Germinal center (tissue), 1 donor: ENCODE measurements around the gene ZNF148.
"Not testable (repeated sequence)": the region's sequence is repeated elsewhere in the genome, so short reads cannot be mapped to it uniquely, and the experiment has no call there.

Source experiments
- DNase-seq: peaks from one replicate; pipeline ENCODE4 v3.0.0; 2012; ENCODE audit warnings: mixed read lengths, low spot score

The ZNF148 gene

DNA sequence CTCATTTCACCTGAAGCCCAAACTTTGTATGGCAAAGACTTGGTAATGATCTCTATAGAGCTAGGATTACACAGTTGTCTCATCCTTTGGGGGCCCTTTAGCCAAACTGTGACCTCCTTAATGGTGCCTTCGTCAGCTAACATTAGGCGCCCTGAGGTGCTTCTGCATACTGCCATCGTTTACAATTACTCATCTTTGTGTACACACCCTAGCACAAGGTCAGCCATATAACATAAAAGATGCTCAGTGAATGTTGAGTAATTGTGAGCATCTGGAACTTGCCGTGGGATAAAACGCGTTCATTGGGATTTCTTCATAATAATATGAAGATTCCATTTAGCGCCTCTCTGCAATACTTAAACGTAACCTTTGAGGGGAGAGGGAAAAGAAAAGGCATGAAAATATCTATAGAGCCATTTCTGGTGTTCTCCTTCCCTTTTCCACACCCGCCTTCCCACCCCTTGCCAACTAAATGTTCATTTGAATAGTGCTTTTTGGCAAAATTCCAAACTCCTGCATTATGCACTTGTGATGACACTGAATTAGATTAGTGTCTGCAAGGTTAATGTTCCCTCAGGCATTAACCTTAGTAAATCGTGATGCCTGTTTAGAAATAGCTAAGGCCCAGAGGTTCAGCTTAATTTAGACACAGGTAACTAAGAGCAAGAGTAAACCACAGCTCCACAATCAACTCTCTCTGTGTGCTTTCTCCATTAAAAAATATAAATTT is 990 bp upstream of the ZNF148 start:
- no peak for DNase-seq

DNA sequence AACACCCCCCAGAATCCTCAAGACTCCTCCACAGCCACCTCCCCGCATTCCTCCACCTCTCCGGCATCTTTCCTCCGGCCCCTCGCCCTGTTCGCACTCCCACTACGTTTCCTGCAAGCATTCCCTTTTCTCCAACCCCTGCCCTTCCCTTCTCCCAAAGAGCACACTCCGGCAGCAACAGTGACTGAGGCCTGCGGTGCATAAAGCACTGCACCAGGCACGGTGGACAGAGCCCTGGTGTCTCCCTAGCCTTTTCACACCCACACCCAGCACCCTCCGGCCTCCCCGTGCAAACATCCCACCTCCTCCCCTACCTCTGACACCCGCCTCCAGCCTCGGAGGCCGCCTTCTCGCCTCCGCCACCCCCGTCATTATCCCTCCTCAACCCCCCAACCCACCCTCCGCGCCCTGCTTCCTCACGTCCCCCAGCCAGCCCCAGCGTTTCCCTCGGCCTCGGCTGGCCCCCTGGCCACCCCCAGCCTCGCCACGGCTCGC is 577 bp downstream of the ZNF148 start:
- peak; percentile 67 for DNase-seq

DNA sequence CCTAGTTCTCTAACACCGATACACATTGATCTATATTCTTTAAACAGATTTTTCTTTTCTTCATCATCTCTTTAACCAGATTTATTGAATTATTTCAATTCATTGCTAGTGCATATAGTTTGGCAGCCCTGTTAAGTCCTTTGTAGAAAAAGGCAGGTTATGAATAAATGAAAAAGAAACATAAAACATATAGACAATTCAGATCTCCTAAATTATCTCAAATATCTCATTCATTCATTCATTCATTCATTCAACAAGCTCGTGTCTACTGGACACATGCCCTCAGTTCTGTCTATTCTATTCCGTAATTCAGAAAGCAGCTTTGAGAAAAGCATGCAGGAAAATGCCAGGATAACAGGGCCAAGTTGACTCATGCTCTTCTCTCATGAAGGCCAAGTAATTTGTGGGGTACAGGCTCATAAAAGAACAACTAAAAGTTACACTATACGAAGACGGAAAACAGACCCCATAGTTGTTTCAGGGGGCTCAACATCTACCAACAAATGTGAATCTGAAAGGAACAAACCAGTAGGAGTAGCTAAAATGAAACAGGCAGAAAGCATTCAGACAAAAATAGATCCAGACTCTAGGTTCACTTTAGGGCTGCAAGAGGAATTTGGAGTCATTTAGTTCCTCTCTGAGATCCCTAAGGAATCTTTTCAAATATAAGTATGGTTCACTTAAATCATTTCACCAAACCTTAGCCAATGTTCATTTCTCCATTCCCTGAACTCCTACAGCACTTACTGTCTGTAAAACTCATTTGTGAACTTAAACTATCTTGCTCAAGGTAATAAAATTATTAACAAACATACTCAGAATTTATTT is 7.5 kb downstream of the ZNF148 start:
- DNase-seq, result no peak

DNA sequence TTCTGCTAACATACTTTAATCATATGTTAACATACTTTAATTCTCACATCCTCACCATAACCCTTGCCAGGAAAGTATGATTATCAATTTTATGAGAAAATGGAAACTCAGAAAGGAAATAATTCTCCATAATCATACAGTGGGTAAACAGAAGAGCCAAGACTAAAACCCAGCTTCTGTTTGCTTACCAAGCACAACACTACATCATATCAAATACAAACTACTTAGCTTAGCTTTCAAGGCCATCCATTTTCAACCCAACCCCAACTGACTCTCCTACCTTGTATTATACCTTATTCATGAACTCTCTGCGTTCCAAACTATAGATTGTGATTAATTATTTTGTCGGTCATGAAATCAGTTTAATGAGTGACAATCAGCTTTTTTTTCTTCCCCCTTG is 9.0 kb downstream of the ZNF148 start:
- DNase-seq, result no peak

DNA sequence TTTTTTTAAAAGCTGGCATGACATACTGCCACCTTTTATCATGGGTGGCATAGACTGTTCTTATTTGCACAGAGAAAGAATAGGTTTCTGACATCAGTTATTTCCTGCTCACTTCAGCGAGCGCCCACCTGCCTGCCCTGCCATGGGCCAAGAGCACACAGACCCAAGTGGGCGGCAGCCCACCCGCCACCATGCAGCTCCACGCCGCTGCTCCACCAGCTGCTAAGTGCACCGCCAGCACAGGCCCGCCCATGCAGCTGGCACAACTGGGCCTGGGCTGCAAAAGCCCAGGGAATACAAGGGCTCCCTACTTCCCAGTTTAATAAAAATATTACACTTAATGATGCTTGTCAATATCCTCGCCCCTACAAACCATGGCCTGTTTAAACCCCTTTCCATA is 15.4 kb downstream of the ZNF148 start:
- no peak for DNase-seq

DNA sequence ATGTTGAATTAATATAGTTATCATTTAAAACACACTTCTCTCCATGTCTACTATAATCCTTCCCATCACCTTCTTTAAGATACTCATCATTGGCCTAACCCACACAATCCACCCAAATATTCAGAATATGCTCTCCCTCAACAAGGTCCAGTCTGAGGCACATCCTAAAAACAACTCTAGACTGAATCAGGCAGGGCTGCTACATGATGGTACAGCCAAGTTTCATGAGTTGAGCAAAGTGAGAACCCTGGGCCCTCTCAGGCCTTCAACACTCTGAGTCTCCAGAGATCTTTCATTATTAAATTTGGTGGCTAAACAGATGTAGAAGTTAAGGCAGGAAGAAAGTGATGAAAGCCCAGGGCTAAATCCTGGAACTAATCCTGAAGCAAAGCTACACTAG is 16.2 kb downstream of the ZNF148 start:
- DNase-seq, result no peak

DNA sequence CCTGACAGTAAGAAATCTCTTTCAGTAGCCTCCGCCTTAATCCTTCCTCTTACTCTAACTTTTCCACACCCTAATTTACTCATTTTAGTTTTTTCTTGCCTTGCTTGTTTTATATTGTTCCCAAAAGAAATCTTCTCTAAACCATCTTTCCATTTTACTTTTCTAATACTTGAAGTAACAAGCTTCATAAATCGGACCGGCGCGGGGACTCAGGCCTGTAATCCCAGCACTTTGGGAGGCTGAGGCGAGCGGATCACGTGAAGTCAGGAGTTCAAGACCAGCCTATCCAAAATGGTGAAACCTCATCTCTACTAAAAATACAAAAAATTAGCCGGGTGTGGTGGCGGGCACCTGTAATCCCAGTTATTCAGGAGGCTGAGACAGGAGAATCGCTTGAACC is 17.3 kb downstream of the ZNF148 start:
- DNase-seq, result no peak

DNA sequence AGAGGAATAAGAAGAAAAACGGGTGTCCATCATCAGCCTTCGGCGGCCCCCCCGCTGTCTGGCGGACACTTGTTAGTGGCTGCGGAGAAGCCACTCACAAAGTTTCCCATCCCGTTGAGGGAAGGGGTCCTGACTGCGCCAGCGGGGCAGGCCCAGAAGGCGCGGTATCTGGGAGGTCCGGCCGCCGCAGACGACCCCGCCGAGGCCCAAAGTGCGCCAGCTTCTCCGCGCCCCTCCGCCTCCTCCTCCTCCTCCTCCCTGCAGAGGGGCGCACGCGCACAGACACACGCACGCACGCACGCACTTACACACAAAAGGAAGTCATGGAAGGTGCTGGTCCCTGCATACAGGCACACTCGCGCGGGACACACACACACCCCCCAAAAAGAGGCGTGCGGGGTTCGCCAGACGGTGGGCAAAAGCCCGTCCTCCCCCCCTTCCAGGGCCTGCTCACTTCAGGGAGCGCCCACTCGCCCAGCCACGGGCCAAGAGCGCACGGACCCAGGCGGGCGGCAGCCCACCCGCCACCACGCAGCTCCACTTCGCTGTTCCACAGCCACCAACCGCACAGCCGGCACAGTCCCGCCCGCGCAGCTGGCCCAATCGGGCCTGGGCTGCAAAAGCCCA is 18.0 kb downstream of the ZNF148 start:
- peak; percentile 80 for DNase-seq

DNA sequence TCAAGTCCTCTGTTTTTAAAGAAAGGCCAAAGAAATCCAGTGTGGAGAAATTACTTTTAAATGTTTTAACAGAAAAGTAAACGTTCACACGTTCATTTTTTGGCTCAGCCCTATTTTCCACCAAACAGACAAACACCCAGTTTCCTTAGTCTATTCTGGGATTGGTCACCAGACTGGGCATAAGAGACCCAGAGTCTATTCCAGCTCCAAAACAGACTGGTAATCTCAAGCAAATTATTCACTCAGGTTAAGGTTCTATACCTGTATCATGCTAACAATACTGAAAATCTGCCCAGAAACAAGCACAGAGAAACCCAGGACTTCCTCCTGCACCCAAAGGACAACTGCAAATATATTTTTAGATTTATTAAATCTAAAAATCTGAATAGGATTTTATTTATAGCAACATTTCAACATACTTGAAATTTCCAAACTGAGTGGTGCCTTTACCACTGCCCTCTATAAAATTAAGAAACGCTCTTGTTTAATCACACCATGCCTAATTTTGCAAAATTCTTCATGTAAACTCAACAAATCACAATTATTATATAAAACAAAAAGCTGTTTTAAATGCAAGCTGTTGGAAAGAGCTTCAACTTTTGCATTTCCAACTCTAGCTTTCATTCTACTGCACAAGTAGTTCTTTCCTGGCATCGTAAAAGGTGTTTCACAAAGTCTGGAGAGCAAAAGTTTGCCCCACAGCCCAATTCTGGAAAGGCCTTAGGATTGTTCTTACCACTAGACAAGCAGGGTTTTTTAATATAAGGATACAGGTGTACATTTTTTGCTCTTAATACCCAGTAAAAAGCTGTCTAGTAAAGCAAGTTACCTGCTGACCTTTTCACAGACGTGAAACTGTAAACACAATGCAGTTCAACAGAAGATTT is 18.7 kb downstream of the ZNF148 start:
- DNase-seq, result no peak

DNA sequence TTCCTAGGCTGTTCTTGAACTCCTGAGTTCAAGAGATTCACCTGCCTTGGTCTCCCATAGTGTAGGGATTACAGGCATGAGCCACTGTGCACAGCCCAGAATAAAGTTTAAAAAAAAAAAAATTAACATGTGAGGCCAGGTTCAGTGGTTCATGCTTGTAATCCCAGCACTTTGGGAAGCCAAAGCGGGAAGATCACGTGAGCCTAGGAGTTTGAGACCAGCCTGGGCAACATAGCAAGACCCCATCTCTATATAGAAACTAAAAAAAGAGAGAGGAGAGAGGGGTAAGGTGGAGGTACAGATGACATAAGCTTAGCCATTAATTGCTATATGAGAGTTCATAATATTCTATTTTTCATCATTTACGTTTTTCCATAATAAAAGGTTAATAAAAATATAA is 21.5 kb downstream of the ZNF148 start:
- no peak for DNase-seq

DNA sequence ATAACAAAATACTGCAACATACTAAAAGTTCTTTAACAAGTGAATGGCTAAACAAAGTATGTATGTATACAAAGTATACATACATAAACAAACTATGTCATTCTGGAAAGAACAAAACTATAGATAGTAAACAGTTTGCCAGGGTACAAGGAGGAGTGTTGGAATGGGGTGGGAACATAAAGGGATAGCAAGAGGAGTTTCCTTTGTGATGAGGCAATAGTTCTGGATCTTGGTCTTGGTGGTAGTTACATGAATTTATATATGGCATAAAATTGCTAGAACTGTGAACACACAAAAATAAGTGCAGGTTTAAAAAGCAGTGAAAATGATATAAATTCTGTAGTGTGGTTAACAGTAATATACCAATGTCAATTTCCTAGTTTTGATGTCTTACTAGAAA is 22.0 kb downstream of the ZNF148 start:
- DNase-seq, result no peak

DNA sequence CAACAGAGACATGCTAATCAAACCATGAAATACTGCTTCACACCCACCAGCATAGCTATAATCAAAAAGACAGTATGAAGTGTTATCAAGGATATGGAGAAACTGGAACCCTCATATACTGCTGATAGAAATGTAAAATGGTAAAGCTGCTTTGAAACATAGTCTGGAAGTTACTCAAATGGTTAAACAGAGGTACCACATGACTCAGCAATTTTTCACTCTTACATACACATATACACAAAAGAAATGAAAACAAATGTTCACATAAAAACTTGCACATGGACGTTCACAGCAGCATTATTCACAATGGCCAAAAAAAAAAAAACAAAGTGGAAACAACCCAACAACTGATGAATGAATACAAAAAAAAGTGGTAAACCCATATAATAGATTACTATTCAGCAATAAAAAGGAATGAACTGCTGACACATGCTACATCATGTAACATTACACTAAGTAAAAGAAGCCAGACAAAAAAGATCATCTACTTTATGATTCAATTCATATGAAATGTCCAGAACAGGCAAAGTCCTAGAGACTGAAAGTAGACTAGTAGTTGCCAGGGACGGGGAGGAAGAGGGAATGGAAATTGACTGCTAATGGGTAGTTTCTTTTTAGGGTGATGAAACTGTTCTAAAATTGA is 23.2 kb downstream of the ZNF148 start:
- DNase-seq, result no peak

DNA sequence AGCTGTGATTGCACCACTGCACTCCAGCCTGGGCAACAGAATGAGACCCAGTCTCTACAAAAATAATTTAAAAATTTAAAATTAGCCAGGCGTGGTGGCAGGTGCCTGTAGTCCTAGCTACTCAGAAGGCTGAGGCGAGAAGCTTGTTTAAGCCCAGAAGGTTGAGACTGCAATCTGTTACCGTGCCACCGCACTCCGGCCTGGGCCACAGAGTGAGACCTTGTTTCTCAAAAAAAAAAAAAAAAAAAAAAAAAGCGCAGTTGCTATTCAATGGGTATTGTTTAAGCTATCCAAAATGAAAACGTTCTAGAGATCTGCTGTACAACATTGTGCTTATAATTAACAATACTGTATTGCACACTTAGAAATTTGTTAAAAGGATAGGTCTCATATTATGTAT is 24.0 kb downstream of the ZNF148 start:
- no peak for DNase-seq

DNA sequence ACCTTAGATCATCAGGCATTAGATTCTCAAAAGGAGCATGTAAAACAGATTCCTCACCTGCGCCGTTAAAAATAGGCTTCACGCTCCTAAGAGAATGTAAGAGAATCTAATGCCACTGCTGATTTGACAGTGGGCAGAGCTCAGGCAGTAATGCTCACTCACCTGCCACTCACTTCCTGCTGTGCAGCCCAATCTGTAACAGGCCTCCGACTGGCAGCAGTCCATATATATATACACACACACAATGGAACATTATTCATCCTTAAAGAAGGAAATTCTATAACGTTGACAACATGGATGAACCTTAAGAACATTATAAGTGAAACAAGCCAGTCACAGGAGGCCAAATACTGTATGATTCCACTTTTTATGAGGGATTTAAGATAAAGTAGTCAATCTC is 24.5 kb downstream of the ZNF148 start:
- DNase-seq, result no peak

DNA sequence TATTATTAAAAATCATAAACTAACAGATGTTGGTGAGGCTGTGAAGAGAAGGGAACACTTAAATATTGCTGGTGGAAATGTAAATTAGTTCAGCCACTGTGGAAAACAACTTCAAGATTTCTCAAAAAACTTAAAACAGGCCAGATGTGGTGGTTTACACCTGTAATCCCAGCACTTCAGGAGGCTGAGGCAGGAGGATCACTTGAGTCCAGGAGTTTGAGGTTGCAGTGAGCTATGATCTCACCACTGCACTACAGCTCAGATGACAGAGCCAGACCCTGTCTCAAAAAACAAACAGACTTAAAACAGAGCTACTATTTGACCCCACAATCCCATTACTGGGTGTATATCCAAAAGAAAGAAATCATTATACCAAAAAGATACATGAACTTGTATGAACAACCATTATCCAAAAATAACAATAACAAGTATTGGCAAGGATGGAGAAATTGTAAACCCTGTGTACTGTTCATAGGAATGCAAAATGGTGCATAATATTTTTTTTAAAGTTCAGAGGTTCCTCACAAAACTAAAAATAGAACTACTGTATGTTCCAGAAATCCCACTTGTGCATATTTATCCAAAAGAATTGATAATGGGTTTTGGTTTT is 25.5 kb downstream of the ZNF148 start:
- DNase-seq, result no peak

DNA sequence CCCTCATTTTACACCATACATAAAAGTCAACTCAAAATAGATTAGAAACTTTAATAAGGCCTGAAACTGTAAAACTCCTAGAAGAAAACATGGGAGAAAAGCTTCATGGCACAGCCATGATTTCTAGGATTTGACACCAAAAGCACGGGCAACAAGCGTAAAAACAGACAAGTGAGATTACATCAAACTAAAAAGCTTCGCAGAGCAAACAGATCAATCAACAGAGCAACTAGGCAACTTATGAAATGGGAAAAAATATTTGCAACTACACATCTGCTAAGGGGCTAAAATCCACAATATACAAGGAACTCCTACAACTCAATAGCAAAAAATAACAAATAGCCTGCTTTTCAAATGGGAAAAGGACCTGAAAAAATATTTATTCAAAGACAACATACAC is 26.1 kb downstream of the ZNF148 start:
- DNase-seq, result no peak

DNA sequence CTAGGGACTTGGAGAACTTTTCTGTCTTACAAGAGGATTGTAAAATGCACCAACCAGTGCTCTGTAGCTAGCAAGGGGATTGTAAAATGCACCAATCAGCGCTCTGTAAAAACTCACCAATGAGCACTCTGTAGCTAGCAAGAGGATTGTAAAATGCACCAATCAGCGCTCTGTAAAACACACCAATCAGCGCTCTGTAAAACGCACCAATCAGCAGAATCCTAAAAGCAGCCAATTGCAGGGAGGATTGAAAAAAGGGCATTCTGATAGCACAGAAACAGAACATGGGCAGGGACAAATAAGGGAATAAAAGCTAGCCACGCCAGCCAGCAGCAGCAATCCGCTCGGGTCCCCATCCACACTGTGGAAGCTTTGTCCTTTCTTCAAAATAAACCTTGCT is 31.8 kb downstream of the ZNF148 start:
- DNase-seq, result not testable (repeated sequence)

DNA sequence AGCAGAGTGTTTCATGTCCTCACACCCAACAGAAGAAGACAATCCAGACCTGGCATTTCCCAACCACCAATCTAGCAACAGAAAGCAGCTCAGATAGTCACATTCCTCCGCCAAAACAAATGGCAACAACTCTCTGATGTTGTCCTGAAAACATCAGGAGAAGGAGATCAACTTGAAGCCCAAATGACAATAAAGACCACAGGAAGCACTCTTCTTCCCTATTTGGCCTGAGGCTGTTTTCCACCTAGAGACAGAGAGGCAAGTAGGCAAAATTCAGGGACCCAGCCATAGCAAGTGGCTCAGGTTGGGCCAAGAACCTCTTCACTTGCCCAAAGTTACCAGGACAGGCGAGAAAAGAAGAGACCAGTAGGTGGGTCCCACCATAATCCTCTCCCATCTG is 35.0 kb downstream of the ZNF148 start:
- no peak for DNase-seq

DNA sequence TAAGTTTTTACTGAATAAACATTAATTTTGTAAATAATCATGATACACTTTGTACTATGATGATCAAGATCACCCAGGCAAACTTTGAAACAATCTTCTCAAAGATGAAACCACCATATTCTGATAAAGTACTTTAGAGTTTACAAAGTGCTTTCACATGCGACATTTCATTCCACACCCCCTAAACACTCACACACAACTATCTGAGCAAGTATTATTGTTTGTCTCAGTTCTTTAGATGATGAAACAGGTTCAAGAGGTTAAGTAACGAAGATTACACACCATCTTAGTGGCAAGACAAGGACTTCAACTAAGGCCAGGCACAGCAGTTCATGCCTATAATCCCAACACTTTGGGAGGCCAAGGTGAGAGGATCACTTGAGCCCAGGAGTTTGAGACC is 37.6 kb downstream of the ZNF148 start:
- DNase-seq, result no peak

DNA sequence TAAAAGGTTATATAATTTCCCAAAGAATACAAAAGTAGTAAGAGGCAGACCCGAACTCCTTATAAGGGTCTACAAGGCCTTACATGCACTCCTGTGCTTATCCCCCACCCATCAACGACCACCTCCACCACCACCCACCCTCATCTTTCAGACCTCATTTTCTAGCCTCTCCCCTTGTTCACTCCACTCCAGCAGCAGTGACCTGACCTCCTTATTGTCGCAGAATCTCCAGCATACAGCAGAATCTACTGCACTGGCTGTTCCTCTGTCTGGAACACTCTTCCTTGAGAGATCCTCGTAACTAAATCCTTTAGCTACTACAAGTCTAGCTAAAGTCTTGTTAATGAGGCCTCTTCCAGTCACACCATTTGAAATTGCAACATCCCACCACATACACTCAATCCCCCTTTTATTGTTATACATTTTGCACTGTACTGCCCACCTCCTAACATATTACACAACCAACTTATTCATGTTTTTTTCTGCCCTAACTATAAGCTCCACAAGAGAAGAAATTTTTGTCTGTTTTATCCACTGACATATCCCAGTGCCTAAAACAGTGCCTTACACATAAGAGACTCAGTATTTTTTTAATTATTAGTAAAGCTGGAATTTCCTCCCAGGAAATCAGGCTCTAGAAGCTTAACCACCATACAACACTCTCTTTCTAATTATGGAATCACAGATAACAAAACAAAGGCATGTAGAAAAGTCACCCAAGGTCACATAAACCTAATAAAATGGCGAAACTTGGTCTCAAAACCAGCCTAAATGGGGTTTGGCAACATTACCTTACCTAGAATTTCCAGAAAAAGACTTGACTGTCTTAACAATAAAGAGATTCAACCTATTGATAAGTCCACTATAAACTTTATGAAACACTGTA is 40.2 kb downstream of the ZNF148 start:
- DNase-seq, result no peak
